SH-SY5Y (cell line): ENCODE results near the gene TPSD1.

Experiments
- GATA2 ChIP-seq: IDR thresholded peaks from 2 replicates; pipeline ENCODE4 v1.6.1; 2011; ENCODE audit warnings: mild to moderate bottlenecking, low read depth, low read length
- GATA3 ChIP-seq: IDR thresholded peaks from 2 replicates; pipeline ENCODE4 v1.6.1; 2011; ENCODE audit warnings: low read depth, mild to moderate bottlenecking, low read length, moderate library complexity

DNA sequence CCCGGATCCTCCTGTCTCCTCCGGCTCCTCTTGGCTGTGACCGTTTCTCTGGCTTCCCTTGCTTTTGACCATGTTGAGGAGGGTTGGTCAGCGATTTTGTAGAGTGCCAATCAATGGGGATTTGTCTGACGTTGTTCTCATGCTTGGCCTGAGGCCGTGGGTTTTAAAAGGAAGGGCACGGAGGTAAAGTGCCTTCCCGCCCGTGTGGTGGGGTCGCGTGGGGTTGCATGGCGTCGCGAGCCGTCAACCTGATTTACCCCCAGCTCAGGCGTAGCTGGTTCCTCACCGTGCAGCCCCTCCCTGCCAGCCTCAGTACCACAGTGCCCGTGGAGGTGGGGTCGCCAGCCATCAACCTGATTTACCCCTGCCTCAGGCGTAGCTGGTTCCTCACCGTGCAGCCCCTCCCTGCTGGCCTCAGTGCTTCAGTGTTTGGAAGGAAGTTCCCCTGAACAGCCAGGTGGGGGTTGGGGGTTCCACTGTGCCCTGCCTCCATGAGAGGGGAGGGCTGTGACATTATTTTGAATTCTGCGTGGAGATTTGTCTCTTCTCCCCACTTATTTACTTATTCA, 10.3 kb upstream of the TPSD1 start:
- TF ChIP-seq GATA2, result no peak
- no peak for TF ChIP-seq GATA3
